Activated CD4-positive, alpha-beta T cell treated with anti-CD3 and anti-CD28 coated beads, Interleukin-2, Interleukin-6, amounts not matched to agents 100 ng/mL and 50 ng/mL, durations not matched to agents 16 hours and 8 hours (primary cell): ENCODE measurements around the gene MAST4.

Experiments
- DNase-seq: peaks from one replicate; pipeline ENCODE4 v3.0.0-alpha.2; 2020

The MAST4 gene

GRCh38 chr5:67176936-67177335, 580.7 kb downstream of the MAST4 start:
- no peak for DNase-seq

DNA sequence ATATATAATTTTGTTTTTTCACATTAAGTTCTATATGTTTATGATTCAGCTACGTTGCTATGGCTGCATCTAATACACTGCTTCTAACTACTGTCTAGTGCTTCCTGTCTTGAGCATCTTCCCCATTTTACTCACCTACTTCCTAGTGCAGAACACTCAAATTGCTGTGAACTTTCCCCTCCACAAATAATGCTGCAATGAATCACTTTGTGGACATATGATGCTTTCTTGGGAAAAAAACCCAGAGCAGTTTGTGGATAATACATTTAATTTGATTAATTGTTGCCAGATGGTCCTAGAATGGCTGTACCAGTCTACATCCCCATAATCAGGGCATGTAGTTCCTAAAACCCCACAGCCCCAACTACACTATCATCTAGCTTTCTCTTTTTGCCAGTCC, 581.9 kb downstream of the MAST4 start:
- DNase-seq: no peak

DNA sequence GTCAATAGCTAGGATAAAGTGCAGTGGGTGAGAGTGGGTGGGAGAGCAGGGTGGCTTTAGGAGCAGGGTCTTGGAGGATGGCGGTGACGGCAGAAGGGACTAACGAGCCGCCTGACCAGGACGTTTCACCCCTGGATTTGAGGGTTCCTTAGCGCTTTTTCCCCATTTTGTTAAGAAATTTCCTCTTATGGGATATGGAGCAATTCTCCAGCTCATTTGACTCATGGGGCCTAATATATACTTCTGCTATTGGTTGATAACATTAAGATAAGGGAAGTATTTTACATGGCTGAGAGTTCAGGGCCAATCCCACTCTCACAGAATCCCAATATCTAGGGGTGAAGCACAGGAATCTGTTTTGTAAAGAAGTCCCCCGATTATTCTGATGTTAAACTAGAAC, 582.8 kb downstream of the MAST4 start:
- no peak for DNase-seq

DNA sequence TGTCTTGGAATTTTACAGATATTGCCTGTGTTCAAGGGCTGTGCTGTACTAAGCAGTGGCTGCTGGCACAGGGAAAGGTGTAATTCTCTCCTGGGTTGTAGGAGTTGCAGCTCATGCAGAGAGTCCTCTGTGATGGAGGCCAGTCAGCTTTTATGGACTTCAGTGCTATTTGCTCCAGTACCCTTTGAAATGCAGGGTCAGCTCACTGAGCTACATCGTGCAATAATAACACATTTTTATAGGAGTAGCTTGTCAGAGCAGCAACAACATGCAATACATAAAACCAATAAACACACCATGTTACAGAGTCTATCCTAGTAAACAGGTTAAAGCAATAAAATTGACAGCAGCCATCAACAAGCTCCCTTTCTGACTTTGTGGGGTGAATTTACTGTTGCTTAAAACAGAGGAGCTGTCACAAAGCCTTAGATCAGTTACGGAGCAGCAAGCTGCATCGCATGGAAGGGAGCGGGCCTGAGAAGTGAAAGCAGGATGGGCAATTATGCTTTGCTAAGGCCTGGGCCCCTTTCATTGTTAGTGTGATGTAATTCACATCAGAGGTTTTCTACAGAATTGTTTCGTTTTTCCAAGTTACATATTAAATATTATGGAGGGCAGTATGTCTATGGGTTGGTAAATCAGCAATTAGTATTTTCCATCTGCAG, 583.6 kb downstream of the MAST4 start:
- no peak for DNase-seq

- no peak for DNase-seq
These were observed 585.5 kb downstream of the MAST4 start for GRCh38 chr5:67181648-67182221.

- DNase-seq: no peak
These were observed 586.2 kb downstream of the MAST4 start for GRCh38 chr5:67182301-67182790.

DNA sequence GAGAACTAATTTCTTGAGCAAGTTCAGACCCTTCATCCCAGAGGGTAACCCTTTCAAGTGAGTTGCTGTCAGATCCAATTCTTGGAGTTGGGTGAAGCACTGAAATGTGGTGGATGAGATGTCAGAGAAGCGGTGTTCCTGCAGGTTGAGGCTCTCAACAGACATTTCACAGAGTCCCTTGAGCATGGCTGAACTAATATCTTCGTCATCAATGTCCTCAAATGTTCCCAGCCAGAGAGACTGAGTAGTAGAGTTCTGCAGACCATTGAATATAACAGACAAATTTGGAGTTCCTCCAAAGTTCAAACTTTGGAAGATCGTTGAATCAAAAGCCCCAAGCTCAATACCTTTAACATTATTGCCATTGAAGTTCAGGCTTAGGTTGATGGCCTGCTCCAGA, 587.7 kb downstream of the MAST4 start:
- DNase-seq: no peak

- DNase-seq: no peak
These were observed 591.0 kb downstream of the MAST4 start for GRCh38 chr5:67187006-67187715.

- no peak for DNase-seq
These were observed 592.3 kb downstream of the MAST4 start for GRCh38 chr5:67188274-67189078.

DNA sequence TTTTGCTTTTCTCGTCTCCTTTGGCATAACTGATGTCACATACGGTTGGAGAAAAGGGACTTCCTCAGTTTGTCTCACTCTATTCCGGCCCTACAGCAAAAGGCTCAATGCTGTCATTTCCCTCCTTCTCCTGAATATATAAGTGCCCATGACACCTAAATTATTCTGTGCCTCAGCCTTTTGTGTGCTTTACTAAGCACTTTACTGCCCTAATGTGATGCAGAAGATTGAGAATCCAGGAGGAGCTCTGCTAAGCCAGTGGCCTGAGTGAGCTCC, 592.8 kb downstream of the MAST4 start:
- DNase-seq: no peak

GRCh38 chr5:67189931-67190330, 593.7 kb downstream of the MAST4 start:
- no peak for DNase-seq

DNA sequence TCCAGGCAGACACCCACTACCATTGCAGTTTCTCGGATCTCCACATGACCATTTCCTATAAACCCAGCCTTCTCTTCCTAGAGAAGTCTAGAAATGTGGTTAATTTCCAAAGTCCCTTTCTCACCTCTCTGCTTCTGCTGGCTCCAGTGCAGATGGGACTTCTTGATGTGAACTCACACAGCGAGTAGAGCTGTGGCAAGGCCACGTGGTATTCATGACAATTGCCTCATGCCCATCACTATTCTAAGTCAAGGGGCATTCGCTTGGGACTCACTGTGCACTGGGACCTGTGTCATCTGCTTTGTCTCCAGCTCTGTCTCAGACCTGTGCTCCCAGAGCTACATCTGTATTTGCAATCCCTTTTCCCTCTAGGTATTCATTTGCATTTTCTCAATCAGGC, 594.2 kb downstream of the MAST4 start:
- DNase-seq: no peak

- no peak for DNase-seq
These were observed 594.7 kb downstream of the MAST4 start for GRCh38 chr5:67190861-67191260.

GRCh38 chr5:67192719-67193438, 596.7 kb downstream of the MAST4 start:
- DNase-seq: no peak

DNA sequence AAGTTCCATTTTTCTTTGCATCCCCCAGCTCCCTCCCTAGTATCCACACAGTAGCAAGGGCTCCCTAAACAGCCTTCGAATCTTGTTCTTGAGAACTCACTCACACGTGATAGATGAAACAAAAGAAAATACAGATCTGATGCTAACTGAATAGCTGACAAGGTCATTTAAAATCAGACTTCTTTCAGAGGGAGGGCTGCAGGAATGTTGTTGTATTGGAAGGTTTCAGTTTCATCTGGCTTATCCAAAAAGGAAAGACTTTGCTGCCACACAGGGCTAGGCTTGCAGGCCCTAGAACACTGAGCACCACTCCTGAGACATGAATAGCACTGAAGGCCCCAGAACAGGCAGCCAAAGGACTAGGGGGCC, 597.2 kb downstream of the MAST4 start:
- no peak for DNase-seq

GRCh38 chr5:67194166-67194565, 598.0 kb downstream of the MAST4 start:
- DNase-seq: no peak

DNA sequence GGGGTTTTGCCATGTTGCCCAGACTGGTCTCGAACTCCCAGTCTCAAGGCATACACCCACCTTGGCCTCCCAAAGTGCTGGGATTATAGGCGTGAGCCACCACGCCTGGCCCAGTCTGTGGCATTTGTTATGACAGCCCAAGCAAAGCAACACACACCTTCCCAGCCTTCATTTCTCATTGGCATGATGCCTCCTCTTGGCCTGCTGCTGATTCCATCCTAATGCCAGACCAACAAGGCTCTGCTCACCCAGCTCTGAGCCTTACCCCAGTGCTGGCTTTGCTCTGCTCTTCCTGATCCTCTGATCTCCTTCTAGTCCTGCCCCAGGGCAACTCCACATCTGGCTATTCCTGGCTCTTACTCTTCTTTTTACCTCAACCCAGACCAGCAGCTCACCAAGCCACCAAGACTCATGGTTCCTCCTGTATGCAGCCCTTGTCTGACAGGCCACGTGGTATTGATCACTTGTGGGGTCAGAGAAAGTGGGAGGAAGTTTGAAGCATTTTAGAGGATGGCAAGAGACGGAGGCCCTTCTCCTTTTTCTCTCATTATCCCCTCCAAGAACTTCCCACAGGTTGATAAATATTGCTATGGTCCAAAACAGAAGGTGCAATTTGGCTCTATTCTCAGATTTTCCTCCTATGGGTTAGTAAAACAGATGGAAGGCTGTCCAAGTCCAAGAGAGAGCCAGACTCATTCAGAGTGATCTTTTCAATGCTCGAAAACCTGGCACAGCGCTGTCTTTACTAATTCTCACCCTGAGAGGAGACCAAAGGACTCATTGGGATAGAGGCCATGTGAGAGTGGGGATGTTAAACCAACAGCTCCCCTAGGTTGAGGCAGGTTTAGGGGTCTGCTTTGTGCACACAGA, 599.4 kb downstream of the MAST4 start:
- DNase-seq: no peak

GRCh38 chr5:67196537-67197059, 600.4 kb downstream of the MAST4 start, which contains the start of gene CD180:
Gene CD180 (minus strand): TSS chr5:67196799. CDS start chr5:67196641, 158 bp downstream.
- DNase-seq: no peak

DNA sequence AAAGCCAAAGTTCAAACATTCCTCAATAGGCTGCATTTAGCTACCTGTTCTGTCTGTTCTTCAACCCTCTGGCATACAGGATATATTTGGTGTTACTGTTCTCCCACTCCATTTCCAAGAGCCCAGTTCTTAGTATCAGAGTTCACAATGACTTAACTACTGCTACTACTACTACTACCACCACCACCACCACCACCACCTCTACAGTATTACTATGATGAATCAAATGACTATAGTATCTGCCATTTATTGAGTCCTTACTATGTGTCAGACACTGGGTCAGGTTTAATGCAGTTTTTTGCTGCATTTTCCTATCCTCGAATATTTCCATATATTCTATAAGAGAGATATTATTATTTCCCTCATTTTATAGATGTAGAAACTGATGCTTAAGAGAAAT, 601.3 kb downstream of the MAST4 start:
- DNase-seq: no peak

- no peak for DNase-seq
These were observed 602.7 kb downstream of the MAST4 start for GRCh38 chr5:67198917-67199316.

DNA sequence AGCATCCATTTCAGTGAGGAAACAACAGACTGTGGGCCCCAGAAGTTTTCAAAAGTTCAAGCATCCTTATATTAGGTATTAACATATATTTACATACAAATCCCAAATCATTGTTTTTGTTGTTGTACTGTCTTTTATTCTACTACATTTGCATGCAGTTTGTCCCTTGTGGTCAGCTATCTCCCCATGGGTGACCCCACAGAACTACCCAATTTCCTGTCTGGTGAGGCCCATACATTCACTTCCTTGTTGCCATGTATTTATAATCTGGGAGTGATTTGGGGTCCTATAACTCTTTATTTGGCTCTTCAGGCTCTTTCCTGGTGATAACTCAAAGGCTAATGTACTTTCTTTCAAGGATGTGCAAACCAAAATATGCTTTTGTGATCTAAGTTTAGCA, 603.7 kb downstream of the MAST4 start:
- DNase-seq: no peak
